HepG2 (cell line): ENCODE measurements around the gene ALOXE3. TPM values are rescaled to one million over a fixed set of nuclear protein-coding genes. Genes with fewer than 3 reads are reported as not detected.
A peak's percentile ranks its signal among the peaks of the same experiment; 100 is the strongest.

Source experiments
- CSRNP2 ChIP-seq: sonication (generic); formaldehyde crosslinking; conservative IDR thresholded peaks from 2 replicates; pipeline ENCODE4 v1.8.0; 2022; ENCODE audit warnings: low read depth, missing genetic modification reagents
- ELF4 ChIP-seq: sonication (generic); formaldehyde crosslinking; IDR thresholded peaks from 2 replicates; pipeline ENCODE4 v1.5.0; 2020; ENCODE audit warnings: missing genetic modification reagents, mild to moderate bottlenecking, moderate library complexity, borderline replicate concordance
- HHEX ChIP-seq: IDR thresholded peaks from 2 replicates; pipeline ENCODE4 v1.6.1; 2016; ENCODE audit warnings: control low read depth
- HNF4A ChIP-seq: sonication (generic); formaldehyde crosslinking; IDR thresholded peaks from 2 replicates; pipeline ENCODE4 v1.4.0; 2020; ENCODE audit warnings: missing genetic modification reagents
- PBX2 ChIP-seq: IDR thresholded peaks from 2 replicates; pipeline ENCODE4 v1.6.1; 2016; ENCODE audit warnings: control low read depth
- SAFB2 ChIP-seq: sonication (generic); formaldehyde crosslinking; IDR thresholded peaks from 2 replicates; pipeline ENCODE4 v1.5.1; 2020; ENCODE audit warnings: missing genetic modification reagents, low read depth, mild to moderate bottlenecking, borderline replicate concordance
- SATB2 ChIP-seq: sonication (generic); formaldehyde crosslinking; IDR thresholded peaks from 2 replicates; pipeline ENCODE4 v1.5.0; 2020; ENCODE audit warnings: missing genetic modification reagents
- TFDP2 ChIP-seq: sonication (generic); formaldehyde crosslinking; IDR thresholded peaks from 2 replicates; pipeline ENCODE4 v1.4.0; 2020; ENCODE audit warnings: missing genetic modification reagents
- ZNF20 ChIP-seq: sonication (generic); formaldehyde crosslinking; IDR thresholded peaks from 2 replicates; pipeline ENCODE4 v1.4.0; 2020; ENCODE audit warnings: mild to moderate bottlenecking, moderate library complexity, missing genetic modification reagents
- ZNF329 ChIP-seq: sonication (generic); formaldehyde crosslinking; IDR thresholded peaks from 2 replicates; pipeline ENCODE4 v1.9.0; 2021; ENCODE audit warnings: low read depth, mild to moderate bottlenecking, missing genetic modification reagents
- ZNF614 ChIP-seq: IDR thresholded peaks from 2 replicates; pipeline ENCODE4 v1.6.1; 2018; ENCODE audit warnings: missing biosample characterization, missing genetic modification reagents, inconsistent platforms, borderline replicate concordance
- ZNF615 ChIP-seq: sonication (generic); formaldehyde crosslinking; IDR thresholded peaks from 2 replicates; pipeline ENCODE4 v1.5.0; 2020; ENCODE audit warnings: mild to moderate bottlenecking, missing genetic modification reagents, borderline replicate concordance
- polyA plus RNA-seq, 8 experiments: library from polyadenylated mRNA; depleted of rRNA in 3 of 8; stranded (reverse) in 7 of 8; unstranded in 1 of 8; fragments of >200 nt; fragmentation: Illumina TruSeq in 4 of 8; extraction: Trizol in 4 of 8; gene quantifications; 2 replicates each; pipeline versions ENCODE4 v1.2.1 to v1.2.3, GENCODE V29; 2011 to 2016; ENCODE audit warnings: low read depth in 4 of 8, missing spikeins in 1 of 8, mixed read lengths in 1 of 8; ENCODE audit not compliant: insufficient read depth in 1 of 8
- total RNA-seq, 5 experiments: library from RNA; depleted of rRNA; stranded (reverse); fragments of >200 nt; fragmentation: Illumina TruSeq; extraction: Trizol; gene quantifications; 2 replicates each; pipeline ENCODE4 v1.2.3, GENCODE V29; 2016; ENCODE audit warnings: low read depth in 1 of 5
- TF ChIP-seq, protein P1 (sequence below): sonication (generic); formaldehyde crosslinking; IDR thresholded peaks from 2 replicates; pipeline ENCODE4 v1.4.0; 2020; ENCODE audit warnings: missing genetic modification reagents
- TF ChIP-seq, protein P2 (sequence below): sonication (generic); formaldehyde crosslinking; IDR thresholded peaks from 2 replicates; pipeline ENCODE4 v1.8.1; 2023; ENCODE audit warnings: missing genetic modification reagents, inconsistent platforms, borderline replicate concordance
- TF ChIP-seq, protein P3 (sequence below): fragments of 450-650 bp; IDR thresholded peaks from 2 replicates; pipeline ENCODE4 v1.6.1; 2017
- TF ChIP-seq, protein P4 (sequence below): sonication (generic); formaldehyde crosslinking; IDR thresholded peaks from 2 replicates; pipeline ENCODE4 v1.5.1; 2020; ENCODE audit warnings: missing genetic modification reagents, mild to moderate bottlenecking, borderline replicate concordance

ALOXE3 gene
- total and polyA plus RNA-seq, 2 of the 13 experiments (the other 11 are each of a cell fraction or from before 2014, with no cell fraction given), result 0.07 TPM; not detected in 1

DNA sequence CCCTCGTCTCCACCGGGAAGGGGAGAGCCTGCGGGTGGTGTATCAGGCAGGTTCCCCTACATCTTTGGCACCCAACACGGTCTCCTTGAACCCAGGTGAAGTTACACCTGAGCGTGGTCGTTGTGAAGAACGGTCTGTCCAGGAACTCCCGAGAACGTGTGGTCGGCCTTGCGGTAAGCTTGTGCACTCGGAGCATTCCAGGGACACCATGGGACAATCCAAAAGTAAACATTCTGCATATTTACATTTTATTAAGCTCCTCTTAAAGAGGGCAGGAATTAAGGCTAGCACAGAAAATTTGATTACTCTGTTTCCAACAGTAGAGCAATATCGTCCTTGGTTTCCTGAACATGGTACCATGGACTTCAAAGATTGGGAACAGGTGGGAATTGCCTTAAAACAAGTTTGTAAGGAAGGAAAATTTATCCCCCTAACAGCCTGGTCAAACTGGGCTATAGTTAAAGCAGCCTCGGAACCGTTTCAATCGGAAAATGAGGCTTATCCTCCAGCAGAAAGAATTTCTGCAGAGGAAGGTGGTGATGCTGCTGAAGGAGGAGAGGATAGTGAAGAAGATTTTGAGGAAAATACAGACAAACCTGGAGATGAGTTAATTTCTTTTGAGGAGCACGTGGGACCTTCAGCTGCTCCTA, 61.2 kb downstream of the ALOXE3 start (continued):
- TF ChIP-seq, protein P1, sequence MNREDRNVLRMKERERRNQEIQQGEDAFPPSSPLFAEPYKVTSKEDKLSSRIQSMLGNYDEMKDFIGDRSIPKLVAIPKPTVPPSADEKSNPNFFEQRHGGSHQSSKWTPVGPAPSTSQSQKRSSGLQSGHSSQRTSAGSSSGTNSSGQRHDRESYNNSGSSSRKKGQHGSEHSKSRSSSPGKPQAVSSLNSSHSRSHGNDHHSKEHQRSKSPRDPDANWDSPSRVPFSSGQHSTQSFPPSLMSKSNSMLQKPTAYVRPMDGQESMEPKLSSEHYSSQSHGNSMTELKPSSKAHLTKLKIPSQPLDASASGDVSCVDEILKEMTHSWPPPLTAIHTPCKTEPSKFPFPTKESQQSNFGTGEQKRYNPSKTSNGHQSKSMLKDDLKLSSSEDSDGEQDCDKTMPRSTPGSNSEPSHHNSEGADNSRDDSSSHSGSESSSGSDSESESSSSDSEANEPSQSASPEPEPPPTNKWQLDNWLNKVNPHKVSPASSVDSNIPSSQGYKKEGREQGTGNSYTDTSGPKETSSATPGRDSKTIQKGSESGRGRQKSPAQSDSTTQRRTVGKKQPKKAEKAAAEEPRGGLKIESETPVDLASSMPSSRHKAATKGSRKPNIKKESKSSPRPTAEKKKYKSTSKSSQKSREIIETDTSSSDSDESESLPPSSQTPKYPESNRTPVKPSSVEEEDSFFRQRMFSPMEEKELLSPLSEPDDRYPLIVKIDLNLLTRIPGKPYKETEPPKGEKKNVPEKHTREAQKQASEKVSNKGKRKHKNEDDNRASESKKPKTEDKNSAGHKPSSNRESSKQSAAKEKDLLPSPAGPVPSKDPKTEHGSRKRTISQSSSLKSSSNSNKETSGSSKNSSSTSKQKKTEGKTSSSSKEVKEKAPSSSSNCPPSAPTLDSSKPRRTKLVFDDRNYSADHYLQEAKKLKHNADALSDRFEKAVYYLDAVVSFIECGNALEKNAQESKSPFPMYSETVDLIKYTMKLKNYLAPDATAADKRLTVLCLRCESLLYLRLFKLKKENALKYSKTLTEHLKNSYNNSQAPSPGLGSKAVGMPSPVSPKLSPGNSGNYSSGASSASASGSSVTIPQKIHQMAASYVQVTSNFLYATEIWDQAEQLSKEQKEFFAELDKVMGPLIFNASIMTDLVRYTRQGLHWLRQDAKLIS (CRISPR knock-in tag), result no peak
- TF ChIP-seq, protein P2, sequence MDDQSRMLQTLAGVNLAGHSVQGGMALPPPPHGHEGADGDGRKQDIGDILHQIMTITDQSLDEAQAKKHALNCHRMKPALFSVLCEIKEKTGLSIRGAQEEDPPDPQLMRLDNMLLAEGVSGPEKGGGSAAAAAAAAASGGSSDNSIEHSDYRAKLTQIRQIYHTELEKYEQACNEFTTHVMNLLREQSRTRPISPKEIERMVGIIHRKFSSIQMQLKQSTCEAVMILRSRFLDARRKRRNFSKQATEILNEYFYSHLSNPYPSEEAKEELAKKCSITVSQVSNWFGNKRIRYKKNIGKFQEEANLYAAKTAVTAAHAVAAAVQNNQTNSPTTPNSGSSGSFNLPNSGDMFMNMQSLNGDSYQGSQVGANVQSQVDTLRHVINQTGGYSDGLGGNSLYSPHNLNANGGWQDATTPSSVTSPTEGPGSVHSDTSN, result no peak
- TF ChIP-seq TFDP2 (no peak; the same call in 1 of the 2 replicates), CSRNP2 (0 out of 2 replicates have a peak, but pooled peaks have one; percentile 17), HNF4A (no peak), SAFB2 (CRISPR knock-in tag) (0 out of 2 replicates have a peak, but pooled peaks have one; percentile 4), ZNF20 (CRISPR knock-in tag) (0 out of 2 replicates have a peak, but pooled peaks have one; percentile 21), ZNF329 (CRISPR knock-in tag) (no peak), ELF4 (no peak), ZNF614 (CRISPR knock-in tag) (no peak), SATB2 (CRISPR knock-in tag) (no peak), PBX2 (CRISPR knock-in tag) (no peak), HHEX (CRISPR knock-in tag) (no peak), ZNF615 (CRISPR knock-in tag) (no peak; the same call in 1 of the 2 replicates)
- TF ChIP-seq, protein P3, sequence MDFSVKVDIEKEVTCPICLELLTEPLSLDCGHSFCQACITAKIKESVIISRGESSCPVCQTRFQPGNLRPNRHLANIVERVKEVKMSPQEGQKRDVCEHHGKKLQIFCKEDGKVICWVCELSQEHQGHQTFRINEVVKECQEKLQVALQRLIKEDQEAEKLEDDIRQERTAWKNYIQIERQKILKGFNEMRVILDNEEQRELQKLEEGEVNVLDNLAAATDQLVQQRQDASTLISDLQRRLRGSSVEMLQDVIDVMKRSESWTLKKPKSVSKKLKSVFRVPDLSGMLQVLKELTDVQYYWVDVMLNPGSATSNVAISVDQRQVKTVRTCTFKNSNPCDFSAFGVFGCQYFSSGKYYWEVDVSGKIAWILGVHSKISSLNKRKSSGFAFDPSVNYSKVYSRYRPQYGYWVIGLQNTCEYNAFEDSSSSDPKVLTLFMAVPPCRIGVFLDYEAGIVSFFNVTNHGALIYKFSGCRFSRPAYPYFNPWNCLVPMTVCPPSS, result no peak
- TF ChIP-seq, protein P4, sequence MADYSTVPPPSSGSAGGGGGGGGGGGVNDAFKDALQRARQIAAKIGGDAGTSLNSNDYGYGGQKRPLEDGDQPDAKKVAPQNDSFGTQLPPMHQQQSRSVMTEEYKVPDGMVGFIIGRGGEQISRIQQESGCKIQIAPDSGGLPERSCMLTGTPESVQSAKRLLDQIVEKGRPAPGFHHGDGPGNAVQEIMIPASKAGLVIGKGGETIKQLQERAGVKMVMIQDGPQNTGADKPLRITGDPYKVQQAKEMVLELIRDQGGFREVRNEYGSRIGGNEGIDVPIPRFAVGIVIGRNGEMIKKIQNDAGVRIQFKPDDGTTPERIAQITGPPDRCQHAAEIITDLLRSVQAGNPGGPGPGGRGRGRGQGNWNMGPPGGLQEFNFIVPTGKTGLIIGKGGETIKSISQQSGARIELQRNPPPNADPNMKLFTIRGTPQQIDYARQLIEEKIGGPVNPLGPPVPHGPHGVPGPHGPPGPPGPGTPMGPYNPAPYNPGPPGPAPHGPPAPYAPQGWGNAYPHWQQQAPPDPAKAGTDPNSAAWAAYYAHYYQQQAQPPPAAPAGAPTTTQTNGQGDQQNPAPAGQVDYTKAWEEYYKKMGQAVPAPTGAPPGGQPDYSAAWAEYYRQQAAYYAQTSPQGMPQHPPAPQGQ (CRISPR knock-in tag), result no peak
